ENCODE data around the gene BRINP3. TPM values are rescaled to one million over a fixed set of nuclear protein-coding genes. Genes with fewer than 3 reads are reported as not detected.

BRINP3 gene
- total RNA-seq, 3 donors from 2014 or later, result 12.4 to 48.7 (median 14.2) TPM

- Histone ChIP-seq H3K4me3 (no peak overlapping the region), H3K9me3 (no peaks in the 10 kb centered on the region), H3K4me1 (ENCODE audit: low read depth) (no peaks in the 10 kb centered on the region), H3K36me3 (ENCODE audit: low read depth) (no peaks in the 10 kb centered on the region)
- ATAC-seq (no peak), DNase-seq (no peak)
- TF ChIP-seq, protein P1, sequence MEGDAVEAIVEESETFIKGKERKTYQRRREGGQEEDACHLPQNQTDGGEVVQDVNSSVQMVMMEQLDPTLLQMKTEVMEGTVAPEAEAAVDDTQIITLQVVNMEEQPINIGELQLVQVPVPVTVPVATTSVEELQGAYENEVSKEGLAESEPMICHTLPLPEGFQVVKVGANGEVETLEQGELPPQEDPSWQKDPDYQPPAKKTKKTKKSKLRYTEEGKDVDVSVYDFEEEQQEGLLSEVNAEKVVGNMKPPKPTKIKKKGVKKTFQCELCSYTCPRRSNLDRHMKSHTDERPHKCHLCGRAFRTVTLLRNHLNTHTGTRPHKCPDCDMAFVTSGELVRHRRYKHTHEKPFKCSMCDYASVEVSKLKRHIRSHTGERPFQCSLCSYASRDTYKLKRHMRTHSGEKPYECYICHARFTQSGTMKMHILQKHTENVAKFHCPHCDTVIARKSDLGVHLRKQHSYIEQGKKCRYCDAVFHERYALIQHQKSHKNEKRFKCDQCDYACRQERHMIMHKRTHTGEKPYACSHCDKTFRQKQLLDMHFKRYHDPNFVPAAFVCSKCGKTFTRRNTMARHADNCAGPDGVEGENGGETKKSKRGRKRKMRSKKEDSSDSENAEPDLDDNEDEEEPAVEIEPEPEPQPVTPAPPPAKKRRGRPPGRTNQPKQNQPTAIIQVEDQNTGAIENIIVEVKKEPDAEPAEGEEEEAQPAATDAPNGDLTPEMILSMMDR (IDR thresholded peaks at IDR 0.05), result no peak
- intact Hi-C loops (cut with DNase I, micrococcal nuclease), result no loop called here
Measured at GRCh38 chr1:190168116-190168892, 309.4 kb downstream of the BRINP3 start.

- no peak overlapping the region for H3K4me3 ChIP-seq
- intact Hi-C loops (cut with DNase I, micrococcal nuclease), result no loop called here
- TF ChIP-seq, protein P1 (IDR thresholded peaks at IDR 0.05), result no peak
- H3K36me3 ChIP-seq (ENCODE audit: low read depth), result no peaks in the 10 kb centered on the region
- DNase-seq (no peak), ATAC-seq (no peak)
- H3K9me3 ChIP-seq, result no peaks in the 10 kb centered on the region
- H3K4me1 ChIP-seq (ENCODE audit: low read depth), result no peaks in the 10 kb centered on the region
Measured at GRCh38 chr1:190159146-190159545, 318.5 kb downstream of the BRINP3 start.

DNA sequence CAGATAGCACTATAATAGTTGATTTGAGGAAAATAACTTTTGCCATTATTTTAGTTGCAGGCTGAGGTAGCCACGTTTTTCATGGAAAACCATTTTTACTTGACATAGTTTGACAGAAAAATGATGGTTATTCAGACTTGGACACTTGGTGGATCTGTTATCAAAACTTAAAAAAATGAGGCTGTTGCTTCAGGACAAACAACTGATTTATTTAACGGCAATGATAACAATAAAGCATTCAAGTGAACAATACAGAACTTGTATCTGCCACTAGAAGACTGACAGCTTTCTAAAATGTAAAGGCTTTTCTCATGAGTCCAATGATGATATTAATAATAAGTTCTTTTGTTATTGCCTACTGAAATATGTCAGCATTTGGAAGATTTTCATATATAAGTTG is 322.9 kb downstream of the BRINP3 start:
- ATAC-seq (no peak), DNase-seq (no peak)
- H3K4me3 ChIP-seq, result no peak overlapping the region
- H3K4me1 ChIP-seq (ENCODE audit: low read depth), result no peaks in the 10 kb centered on the region
- H3K36me3 ChIP-seq (ENCODE audit: low read depth), result no peaks in the 10 kb centered on the region
- H3K9me3 ChIP-seq, result no peaks in the 10 kb centered on the region
- TF ChIP-seq, protein P1 (IDR thresholded peaks at IDR 0.05), result no peak
- intact Hi-C loops (cut with DNase I, micrococcal nuclease), result no loop called here

- TF ChIP-seq, protein P1 (IDR thresholded peaks at IDR 0.05), result no peak
- DNase-seq (no peak), ATAC-seq (no peak)
- Histone ChIP-seq H3K36me3 (ENCODE audit: low read depth) (no peaks in the 10 kb centered on the region), H3K9me3 (no peaks in the 10 kb centered on the region), H3K4me1 (ENCODE audit: low read depth) (no peaks in the 10 kb centered on the region), H3K4me3 (no peak overlapping the region)
- intact Hi-C loops (cut with DNase I, micrococcal nuclease), result no loop called here
Measured at GRCh38 chr1:190147616-190148015, 330.0 kb downstream of the BRINP3 start.

DNA sequence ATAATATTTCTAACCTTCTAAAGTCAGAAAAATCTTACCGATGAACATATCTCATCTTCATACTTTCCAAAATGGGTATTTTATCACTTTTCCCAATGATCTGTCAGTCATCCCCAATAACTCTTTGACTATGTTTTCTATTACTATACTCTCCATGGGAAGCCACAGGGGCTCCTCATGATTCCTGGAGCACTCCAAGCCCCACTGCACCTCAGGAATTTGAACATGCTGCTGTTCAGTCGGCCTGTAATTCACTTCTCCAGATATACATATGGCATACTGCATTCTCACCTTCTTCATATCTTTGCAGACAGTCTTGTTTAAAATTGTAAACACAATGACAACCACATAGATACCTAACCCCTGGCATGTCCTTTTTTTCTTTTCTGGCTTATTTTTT is 333.0 kb downstream of the BRINP3 start:
- no peak for DNase-seq
- no peaks in the 10 kb centered on the region for H3K9me3 ChIP-seq
- no peaks in the 10 kb centered on the region for H3K4me1 ChIP-seq (ENCODE audit: low read depth)
- ATAC-seq, result no peak
- no peaks in the 10 kb centered on the region for H3K36me3 ChIP-seq (ENCODE audit: low read depth)
- intact Hi-C loops (cut with DNase I, micrococcal nuclease), result no loop called here
- no peak overlapping the region for H3K4me3 ChIP-seq
- TF ChIP-seq, protein P1 (IDR thresholded peaks at IDR 0.05), result no peak
